PC-9 (cell line): ENCODE data around the gene IQGAP3.

Experiments
- CTCF ChIP-seq: fragments of 200-600 bp; sonication (generic); conservative IDR thresholded peaks from 2 replicates; pipeline ENCODE4 v1.6.1; 2017; ENCODE audit warnings: mixed run types, antibody characterized with exemption, mild to moderate bottlenecking, moderate library complexity
- EZH2 ChIP-seq: fragments of 200-600 bp; sonication (generic); IDR thresholded peaks from 2 replicates; pipeline ENCODE4 v1.8.0; 2017; ENCODE audit warnings: antibody characterized with exemption, low read depth

- TF ChIP-seq CTCF, result no peak
- no peak for TF ChIP-seq EZH2
Observed at GRCh38 chr1:156555715-156556114, 16.6 kb downstream of the IQGAP3 start.
